H9 (cell line): ENCODE data around the gene MYH9. TPM values are rescaled to one million over a fixed set of nuclear protein-coding genes. Genes with fewer than 3 reads are reported as not detected.
A peak's percentile ranks its signal among the peaks of the same experiment; 100 is the strongest.

ENCODE experiments used
- DNase-seq: peaks from one replicate; pipeline ENCODE4 v3.0.0-alpha.2; 2017
- H2AFZ ChIP-seq: one replicate; pipeline ENCODE4 v1.6.1; 2013; ENCODE audit warnings: mild to moderate bottlenecking, low read length, control low read depth, moderate library complexity
- H2AK5ac ChIP-seq: 2 replicates; pipeline ENCODE4 v1.6.1; 2013; ENCODE audit warnings: low read length, control low read depth, mixed read lengths; ENCODE audit not compliant: insufficient read length
- H2BK120ac ChIP-seq: one replicate; pipeline ENCODE4 v1.6.1; 2013; ENCODE audit warnings: low read depth, mild to moderate bottlenecking, low read length, control low read depth, inconsistent platforms; ENCODE audit not compliant: poor library complexity, severe bottlenecking
- H2BK12ac ChIP-seq: 2 replicates; pipeline ENCODE4 v1.6.1; 2013; ENCODE audit warnings: low read length, control low read depth, mixed read lengths, low read depth; ENCODE audit not compliant: insufficient read length
- H2BK15ac ChIP-seq: 2 replicates; pipeline ENCODE4 v1.6.1; 2013; ENCODE audit warnings: low read depth, low read length, control low read depth
- H2BK20ac ChIP-seq: one replicate; pipeline ENCODE4 v1.6.1; 2013; ENCODE audit warnings: low read depth, mild to moderate bottlenecking, low read length, control low read depth, inconsistent platforms; ENCODE audit not compliant: poor library complexity, severe bottlenecking
- H2BK5ac ChIP-seq: 2 replicates; pipeline ENCODE4 v1.6.1; 2013; ENCODE audit warnings: low read length, control low read depth, mixed read lengths; ENCODE audit not compliant: insufficient read length
- H3K14ac ChIP-seq: 2 replicates; pipeline ENCODE4 v1.6.1; 2013; ENCODE audit warnings: low read length, control low read depth; ENCODE audit not compliant: insufficient read depth
- H3K18ac ChIP-seq: 2 replicates; pipeline ENCODE4 v1.6.1; 2013; ENCODE audit warnings: low read depth, mild to moderate bottlenecking, mixed read lengths, low read length, control low read depth; ENCODE audit not compliant: insufficient read length
- H3K23ac ChIP-seq: 2 replicates; pipeline ENCODE4 v1.6.1; 2013; ENCODE audit warnings: low read length, control low read depth, mixed read lengths, low read depth; ENCODE audit not compliant: insufficient read length
- H3K23me2 ChIP-seq: 2 replicates; pipeline ENCODE4 v1.6.1; 2013; ENCODE audit warnings: low read depth, mild to moderate bottlenecking, mixed read lengths, low read length, control low read depth; ENCODE audit not compliant: insufficient read length, poor library complexity, severe bottlenecking
- H3K27ac ChIP-seq: 2 replicates; pipeline ENCODE4 v1.5.1; 2013; ENCODE audit warnings: low read length, control low read depth, mixed read lengths, low read depth; ENCODE audit not compliant: insufficient read length
- H3K27me3 ChIP-seq: 2 replicates; pipeline ENCODE4 v1.6.1; 2013; ENCODE audit warnings: low read length, control low read depth, inconsistent platforms; ENCODE audit not compliant: insufficient read depth
- H3K4ac ChIP-seq: 2 replicates; pipeline ENCODE4 v1.6.1; 2013; ENCODE audit warnings: low read depth, mild to moderate bottlenecking, control low read depth, inconsistent platforms, low read length, moderate library complexity
- H3K4me1 ChIP-seq: 2 replicates; pipeline ENCODE4 v1.6.1; 2013; ENCODE audit warnings: low read length, control low read depth, inconsistent platforms; ENCODE audit not compliant: insufficient read depth
- H3K4me2 ChIP-seq: 2 replicates; pipeline ENCODE4 v1.6.1; 2013; ENCODE audit warnings: low read length, control low read depth, mixed read lengths; ENCODE audit not compliant: insufficient read length, insufficient read depth
- H3K56ac ChIP-seq: 2 replicates; pipeline ENCODE4 v1.6.1; 2013; ENCODE audit warnings: low read depth, mild to moderate bottlenecking, mixed read lengths, low read length, control low read depth; ENCODE audit not compliant: insufficient read length
- H3K79me1 ChIP-seq: 2 replicates; pipeline ENCODE4 v1.6.1; 2013; ENCODE audit warnings: low read depth, mild to moderate bottlenecking, moderate library complexity, low read length, control low read depth, inconsistent platforms; ENCODE audit not compliant: insufficient read depth, poor library complexity, severe bottlenecking
- H3K79me2 ChIP-seq: 2 replicates; pipeline ENCODE4 v1.6.1; 2013; ENCODE audit warnings: low read length, control low read depth, inconsistent platforms; ENCODE audit not compliant: insufficient read depth
- H3K9ac ChIP-seq: 2 replicates; pipeline ENCODE4 v1.6.1; 2013; ENCODE audit warnings: low read length, control low read depth, mixed read lengths; ENCODE audit not compliant: insufficient read length; ENCODE audit errors: extremely low read depth
- H3K9me3 ChIP-seq: one replicate; pipeline ENCODE4 v1.6.1; 2013; ENCODE audit warnings: low read depth, low read length, inconsistent platforms; ENCODE audit not compliant: control insufficient read depth
- H3T11ph ChIP-seq: one replicate; pipeline ENCODE4 v1.6.1; 2013; ENCODE audit warnings: mild to moderate bottlenecking, low read length, control low read depth, inconsistent platforms
- H4K20me1 ChIP-seq: one replicate; pipeline ENCODE4 v1.6.1; 2013; ENCODE audit not compliant: control insufficient read depth, insufficient read length, insufficient read depth
- H4K5ac ChIP-seq: 2 replicates; pipeline ENCODE4 v1.6.1; 2013; ENCODE audit warnings: low read depth, mild to moderate bottlenecking, mixed read lengths, low read length, control low read depth; ENCODE audit not compliant: insufficient read length
- H4K8ac ChIP-seq: replicated peaks from 2 replicates; pipeline ENCODE4 v1.6.1; 2013; ENCODE audit warnings: low read length, control low read depth, mixed read lengths, low read depth; ENCODE audit not compliant: insufficient read length
- H4K91ac ChIP-seq: 2 replicates; pipeline ENCODE4 v1.6.1; 2013; ENCODE audit warnings: low read depth, mild to moderate bottlenecking, moderate library complexity, mixed read lengths, low read length, control low read depth; ENCODE audit not compliant: insufficient read length
- H3K27ac Mint-ChIP-seq, 3 experiments: 2 replicates in 2 of 3; 3 replicates in 1 of 3; pipeline ENCODE4 v1.8.0; 2020 to 2021; ENCODE audit warnings: mixed read lengths in 3 of 3, mild to moderate bottlenecking in 1 of 3, moderate library complexity in 1 of 3
- H3K27me3 Mint-ChIP-seq: 2 replicates; pipeline ENCODE4 v1.8.0; 2021; ENCODE audit warnings: low read depth, mild to moderate bottlenecking, moderate library complexity, mixed read lengths
- H3K36me3 Mint-ChIP-seq, 3 experiments: 2 replicates in 2 of 3; 3 replicates in 1 of 3; pipeline ENCODE4 v1.8.0; 2020 to 2021; ENCODE audit warnings: low read depth in 3 of 3, mixed read lengths in 3 of 3; ENCODE audit not compliant: insufficient read depth in 1 of 3
- H3K4me1 Mint-ChIP-seq, 2 experiments: 2 replicates each; pipeline ENCODE4 v1.8.0; 2020; ENCODE audit warnings: mixed read lengths in 2 of 2
- H3K4me3 Mint-ChIP-seq, 2 experiments: 2 replicates in 1 of 2; 3 replicates in 1 of 2; pipeline ENCODE4 v1.8.0; 2020 to 2021; ENCODE audit warnings: mild to moderate bottlenecking in 2 of 2, mixed read lengths in 2 of 2, moderate library complexity in 1 of 2
- H3K9me3 Mint-ChIP-seq, 2 experiments: 2 replicates in 1 of 2; 3 replicates in 1 of 2; pipeline ENCODE4 v1.8.0; 2020; ENCODE audit warnings: mild to moderate bottlenecking in 2 of 2, mixed read lengths in 2 of 2, moderate library complexity in 1 of 2
- CTCF ChIP-seq: fragments of 200-600 bp; sonication (generic); conservative IDR thresholded peaks from 3 replicates; pipeline ENCODE4 v1.8.0; 2021; ENCODE audit warnings: antibody characterized with exemption, mild to moderate bottlenecking
- WGBS: extraction: QIAGEN DNeasy Blood & Tissue Kit; methylation state at CpG from one replicate; pipeline ENCODE4 v1.1.7; 2013; ENCODE audit warnings: missing lambda C conversion rate, low lambda C conversion rate, mixed read lengths; ENCODE audit not compliant: insufficient read length; ENCODE audit errors: extremely low coverage; 5-methylcytosine and 5-hydroxymethylcytosine counted together
- total RNA-seq: library from RNA; stranded (reverse); gene quantifications from 2 replicates; pipeline ENCODE4 v1.2.1, GENCODE V29; 2021

MYH9 gene
- total RNA-seq, 1 experiment from 2014 or later = 266 TPM

GRCh38 chr22:36339171-36340065, 48.3 kb downstream of the MYH9 start:
- peaks cover 2% of the 10 kb centered on the region for H4K20me1 ChIP-seq
- H3K4me2 ChIP-seq = no peak overlapping the region
- H2AK5ac ChIP-seq = no peak overlapping the region
- no peak overlapping the region for H3K4ac ChIP-seq
- Mint-ChIP-seq H3K9me3 (no peaks in the 10 kb centered on the region), H3K4me3 (no peak overlapping the region), H3K4me1 (peaks cover 45 to 53% of the 10 kb centered on the region in 2 experiments), H3K36me3 (peaks cover 53 to 89% (median 61%) of the 10 kb centered on the region in 3 experiments; a peak in 6 of 7 replicates), H3K27ac (peak overlapping the region in 2 of 3 experiments; percentile 41 to 74; a peak in 1 of 7 replicates), H3K27me3 (no peaks in the 10 kb centered on the region)
- H3K79me2 ChIP-seq = peaks cover 2% of the 10 kb centered on the region; the same call in 1 of the 2 replicates
- H3K79me1 ChIP-seq = peaks cover 5% of the 10 kb centered on the region
- no peak overlapping the region for H2BK5ac ChIP-seq
- no peak overlapping the region for H3K23ac ChIP-seq
- no peak overlapping the region for H2BK20ac ChIP-seq
- H3K27me3 ChIP-seq = no peaks in the 10 kb centered on the region
- no peaks in the 10 kb centered on the region for H3K23me2 ChIP-seq
- no peaks in the 10 kb centered on the region for H3K9me3 ChIP-seq
- H2BK12ac ChIP-seq = no peak overlapping the region
- H2AFZ ChIP-seq = no peak overlapping the region
- H3K27ac ChIP-seq = no peak overlapping the region
- no peak overlapping the region for H2BK15ac ChIP-seq
- H4K91ac ChIP-seq = no peak overlapping the region
- no peak for TF ChIP-seq CTCF
- no peak overlapping the region for H3K18ac ChIP-seq
- H3K4me1 ChIP-seq = no peaks in the 10 kb centered on the region; the same call in 1 of the 2 replicates
- no peak overlapping the region for H4K5ac ChIP-seq
- no peak overlapping the region for H3K14ac ChIP-seq
- no peak for DNase-seq
- H3K9ac ChIP-seq = no peak overlapping the region
- no peak overlapping the region for H2BK120ac ChIP-seq
- WGBS = no CpG with 5 or more reads among the region's 6 CpGs
- H3T11ph ChIP-seq = no peak overlapping the region
- H4K8ac ChIP-seq = no peak overlapping the region
- H3K56ac ChIP-seq = no peak overlapping the region
